Muscle layer of duodenum (tissue), 2 donors: Measurements from ENCODE around the gene GFI1.
"Not testable (repeated sequence)": the region's sequence is repeated elsewhere in the genome, so short reads cannot be mapped to it uniquely, and the experiment has no call there.

Experiments used
- H3K27ac ChIP-seq: one replicate; pipeline ENCODE4 v1.7.0; 2013; ENCODE audit warnings: mild to moderate bottlenecking, low read length
- H3K27me3 ChIP-seq: one replicate; pipeline ENCODE4 v1.7.0; 2013; ENCODE audit warnings: low read depth, mild to moderate bottlenecking, control low read depth, low read length
- H3K36me3 ChIP-seq, 2 donors: one replicate each; pipeline ENCODE4 v1.7.0; 2013; ENCODE audit warnings: low read length in 2 of 2, control low read depth in 1 of 2, mild to moderate bottlenecking in 1 of 2; ENCODE audit not compliant: insufficient read depth in 2 of 2, control insufficient read depth in 1 of 2
- H3K4me1 ChIP-seq, 2 donors: one replicate each; pipeline ENCODE4 v1.7.0; 2013; ENCODE audit warnings: low read length in 2 of 2, mild to moderate bottlenecking in 2 of 2, control low read depth in 1 of 2, moderate library complexity in 1 of 2; ENCODE audit not compliant: insufficient read depth in 2 of 2, control insufficient read depth in 1 of 2
- H3K4me3 ChIP-seq, 2 donors: one replicate each; pipeline ENCODE4 v1.7.0; 2013; ENCODE audit warnings: low read length in 2 of 2, low read depth in 1 of 2, mild to moderate bottlenecking in 1 of 2
- H3K9me3 ChIP-seq, 2 donors: one replicate each; pipeline ENCODE4 v1.7.0; 2013; ENCODE audit warnings: low read length in 2 of 2, control low read depth in 1 of 2, mild to moderate bottlenecking in 1 of 2; ENCODE audit not compliant: control insufficient read depth in 1 of 2
- donor health status: healthy.

Gene GFI1

DNA sequence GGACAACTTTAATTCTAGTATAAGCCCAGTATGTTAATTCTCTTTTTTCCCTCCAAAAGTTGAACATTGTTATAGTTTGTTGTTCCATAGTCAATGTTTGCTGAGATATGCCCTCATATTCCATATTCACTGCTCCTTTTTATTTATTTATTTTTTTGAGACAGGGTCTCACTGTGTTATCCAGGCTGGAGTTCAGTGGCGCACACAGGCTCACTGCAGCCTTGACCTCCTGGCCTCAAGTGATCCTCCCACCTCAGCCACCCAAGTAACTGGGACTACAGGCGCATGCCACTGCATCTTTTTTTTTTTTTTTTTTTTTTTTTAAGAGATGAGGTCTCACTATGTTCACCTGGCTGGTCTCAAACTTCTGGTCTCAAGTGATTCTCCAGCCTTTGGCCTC is 38.7 kb downstream of the GFI1 start:
- Histone ChIP-seq H3K27me3 (no peaks in the 10 kb centered on the region), H3K36me3 (no peaks in the 10 kb centered on the region), H3K9me3 (no peaks in the 10 kb centered on the region), H3K4me3 (no peak overlapping the region), H3K4me1 (no peaks in the 10 kb centered on the region), H3K27ac (no peak overlapping the region)

DNA sequence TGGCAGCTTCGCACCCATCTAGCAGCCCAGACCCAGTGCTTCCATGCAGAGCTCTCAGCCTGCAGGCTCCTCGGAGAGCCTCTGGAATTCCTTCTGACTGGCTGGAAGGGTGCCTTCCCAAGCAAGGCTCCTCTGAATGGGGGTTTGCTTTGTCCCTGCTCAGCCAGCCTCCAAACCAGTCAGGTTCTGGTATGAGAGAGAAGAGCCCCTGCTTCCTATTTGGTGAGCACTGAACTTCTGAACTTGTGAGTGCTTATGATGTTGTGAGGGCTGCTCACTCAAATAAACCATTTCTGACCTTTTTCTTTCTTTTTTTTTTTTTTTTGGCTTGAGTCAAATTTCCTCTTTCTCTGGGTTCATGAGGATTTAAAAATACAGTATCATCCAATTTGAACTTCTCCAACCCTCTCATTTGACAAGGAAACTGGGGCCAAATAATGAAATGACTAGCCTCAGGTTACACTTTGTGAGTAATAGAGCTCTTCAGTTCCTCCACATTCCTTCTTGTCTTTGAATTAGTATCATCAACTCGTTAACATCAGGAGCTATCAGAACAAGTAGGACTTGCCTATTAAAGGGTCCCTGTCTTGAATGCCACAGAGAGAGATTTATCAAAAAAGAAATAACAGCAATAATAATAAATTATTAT is 39.6 kb downstream of the GFI1 start:
- Histone ChIP-seq H3K27ac (no peak overlapping the region), H3K36me3 (no peaks in the 10 kb centered on the region), H3K9me3 (no peaks in the 10 kb centered on the region), H3K4me1 (no peaks in the 10 kb centered on the region), H3K27me3 (no peaks in the 10 kb centered on the region), H3K4me3 (no peak overlapping the region)

DNA sequence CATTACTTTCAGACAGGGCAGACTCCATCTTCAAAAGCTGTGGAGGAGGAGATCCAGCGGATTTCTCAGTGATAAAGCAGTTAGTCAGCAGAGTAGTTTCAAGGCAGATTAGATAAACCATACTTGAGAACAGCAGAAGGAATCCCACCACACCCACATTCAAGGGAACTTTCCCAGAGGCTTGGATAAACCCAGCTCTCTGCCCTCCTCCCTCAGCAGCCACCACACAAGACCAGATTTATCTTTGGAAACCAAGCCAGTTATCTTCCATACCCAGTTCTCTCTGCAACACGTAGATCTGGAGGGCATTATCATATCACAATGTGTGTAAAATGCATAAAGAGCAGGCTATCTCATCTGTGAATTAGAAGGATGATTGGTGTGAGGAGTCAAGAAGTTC is 40.2 kb downstream of the GFI1 start:
- Histone ChIP-seq H3K4me1 (no peaks in the 10 kb centered on the region), H3K4me3 (no peak overlapping the region), H3K27me3 (no peaks in the 10 kb centered on the region)

DNA sequence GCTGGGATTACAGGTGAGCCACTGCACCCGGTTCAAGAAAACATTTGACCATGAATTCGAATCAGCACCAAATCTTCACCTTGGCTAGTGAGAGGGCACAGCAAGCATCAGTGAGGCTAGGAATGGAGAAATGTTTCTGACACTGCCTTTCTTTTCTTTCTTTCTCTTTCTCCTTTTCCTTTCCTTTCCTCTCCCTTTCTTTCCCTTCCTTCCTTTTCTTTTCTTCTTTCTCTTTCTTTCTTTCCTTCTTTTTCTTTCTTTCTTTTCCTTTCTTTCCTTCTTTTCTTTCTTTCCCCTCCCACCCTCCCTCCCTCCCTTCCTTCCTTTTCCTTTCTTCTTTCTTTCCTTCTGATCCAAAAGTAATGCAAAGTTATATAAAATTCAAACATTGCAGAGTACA is 40.9 kb downstream of the GFI1 start:
- Histone ChIP-seq H3K27me3 (no peaks in the 10 kb centered on the region), H3K36me3 (no peaks in the 10 kb centered on the region), H3K27ac (no peak overlapping the region), H3K4me1 (no peaks in the 10 kb centered on the region), H3K9me3 (peaks cover 0 to 2% of the 10 kb centered on the region in 2 donors), H3K4me3 (no peak overlapping the region)

More for the DNA sequence above, 40.2 kb downstream of the GFI1 start:
- Histone ChIP-seq H3K36me3 (no peaks in the 10 kb centered on the region), H3K27ac (no peak overlapping the region), H3K9me3 (peaks cover 0 to 1% of the 10 kb centered on the region in 2 donors)

DNA sequence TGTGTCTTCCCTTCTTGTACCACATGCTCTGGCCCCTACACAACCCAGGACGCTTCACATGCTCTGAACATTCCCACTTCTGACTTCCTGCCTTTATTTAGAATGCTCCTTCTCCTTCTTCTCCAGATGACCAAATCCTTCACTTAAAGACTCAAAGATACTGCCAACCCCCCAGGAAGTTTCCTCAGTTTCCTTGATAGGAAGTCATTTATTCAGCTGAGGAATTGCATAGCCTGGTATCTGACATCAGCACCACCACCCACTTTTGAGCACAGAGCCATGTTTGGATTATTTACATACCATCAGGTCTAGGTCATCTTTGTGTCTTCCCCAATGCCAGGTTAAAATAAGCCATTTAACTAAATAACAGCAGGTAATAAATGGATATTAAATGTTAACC is 42.4 kb downstream of the GFI1 start:
- Histone ChIP-seq H3K27me3 (no peaks in the 10 kb centered on the region), H3K9me3 (peaks cover 0 to 2% of the 10 kb centered on the region in 2 donors), H3K27ac (no peak overlapping the region), H3K4me3 (no peak overlapping the region), H3K36me3 (no peaks in the 10 kb centered on the region), H3K4me1 (no peaks in the 10 kb centered on the region)

DNA sequence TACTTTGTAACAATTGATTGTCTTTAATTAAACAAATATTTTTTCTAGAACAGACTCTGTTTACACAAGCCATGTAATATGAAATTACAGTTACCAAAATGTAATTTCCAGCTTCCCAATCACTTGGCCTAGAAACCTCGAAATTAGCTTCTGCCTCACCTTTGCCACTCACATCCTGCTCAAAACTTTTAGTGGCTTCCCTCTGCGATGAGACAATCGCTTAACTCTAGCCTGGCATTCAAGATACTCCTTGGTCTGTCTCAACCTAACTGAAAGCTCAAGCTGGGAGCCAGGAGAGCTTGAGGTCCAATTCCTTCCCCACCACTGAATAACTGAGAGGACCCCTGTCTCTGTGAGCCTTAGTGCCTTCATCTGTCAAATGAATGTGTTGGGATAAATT is 42.8 kb downstream of the GFI1 start:
- Histone ChIP-seq H3K27ac (no peak overlapping the region), H3K36me3 (no peaks in the 10 kb centered on the region)

DNA sequence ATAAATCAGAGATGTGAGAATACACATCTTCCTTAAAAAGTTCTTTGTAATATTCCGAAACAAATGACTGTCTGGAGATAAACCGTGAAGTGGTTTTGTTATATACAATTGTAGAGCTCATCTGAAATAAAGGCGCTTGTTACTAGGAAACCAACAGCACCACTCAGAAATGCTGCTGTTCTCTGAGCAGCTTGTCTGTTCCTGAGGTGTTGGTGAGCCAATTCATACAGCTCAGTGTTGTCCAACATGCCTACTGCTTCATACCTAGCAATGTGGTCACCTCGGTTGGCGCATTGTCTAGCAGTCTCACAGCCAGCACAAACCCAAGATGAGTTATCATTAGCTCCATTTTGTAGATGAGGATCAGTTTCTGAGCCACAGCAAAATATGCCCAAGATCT is 44.4 kb downstream of the GFI1 start:
- H3K4me1 ChIP-seq, result no peaks in the 10 kb centered on the region
- no peak overlapping the region for H3K27ac ChIP-seq
- H3K4me3 ChIP-seq, result peak overlapping the region; percentile 10 to 50
- H3K27me3 ChIP-seq, result no peaks in the 10 kb centered on the region
- no peaks in the 10 kb centered on the region for H3K36me3 ChIP-seq
- H3K9me3 ChIP-seq, result peaks cover 0 to 2% of the 10 kb centered on the region in 2 donors

More for the DNA sequence above, 42.8 kb downstream of the GFI1 start:
- H3K4me1 ChIP-seq, result no peaks in the 10 kb centered on the region
- no peaks in the 10 kb centered on the region for H3K27me3 ChIP-seq
- H3K4me3 ChIP-seq, result no peak overlapping the region
- peaks cover 0 to 2% of the 10 kb centered on the region in 2 donors for H3K9me3 ChIP-seq

DNA sequence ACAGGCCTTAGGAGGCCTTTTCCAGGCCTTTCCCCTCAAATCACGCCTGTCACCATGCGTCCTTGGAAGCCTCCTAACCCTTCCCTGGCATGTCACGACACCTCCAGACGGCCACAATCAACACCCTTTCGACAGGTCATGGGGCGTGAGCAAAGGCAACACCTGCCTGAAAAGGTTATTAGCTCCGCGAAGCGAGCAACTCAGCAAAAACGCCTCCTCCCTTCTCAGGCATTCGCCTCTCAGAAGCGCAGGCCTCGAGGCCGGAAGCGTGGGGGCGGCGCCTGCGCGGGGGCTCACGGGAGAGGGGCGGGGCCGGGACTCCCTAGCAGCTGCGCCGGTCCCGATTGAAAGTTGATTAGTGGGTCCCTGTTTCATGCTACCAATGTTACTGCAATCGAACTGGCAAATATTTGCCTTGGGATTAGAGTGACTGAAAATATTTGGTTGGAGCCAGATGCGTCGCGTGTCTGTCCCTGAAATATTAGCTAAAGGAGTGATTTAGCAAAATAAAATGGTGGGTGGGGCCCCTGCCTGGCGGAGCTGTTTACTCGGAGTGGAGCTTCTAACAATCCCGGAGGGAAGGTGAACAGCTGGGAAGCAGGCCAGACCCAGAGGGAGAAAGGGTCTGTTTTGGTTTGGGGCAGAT is 44.9 kb downstream of the GFI1 start:
- H3K27me3 ChIP-seq, result no peaks in the 10 kb centered on the region
- peak overlapping the region; percentile 10 to 50 for H3K4me3 ChIP-seq
- H3K27ac ChIP-seq, result no peak overlapping the region

DNA sequence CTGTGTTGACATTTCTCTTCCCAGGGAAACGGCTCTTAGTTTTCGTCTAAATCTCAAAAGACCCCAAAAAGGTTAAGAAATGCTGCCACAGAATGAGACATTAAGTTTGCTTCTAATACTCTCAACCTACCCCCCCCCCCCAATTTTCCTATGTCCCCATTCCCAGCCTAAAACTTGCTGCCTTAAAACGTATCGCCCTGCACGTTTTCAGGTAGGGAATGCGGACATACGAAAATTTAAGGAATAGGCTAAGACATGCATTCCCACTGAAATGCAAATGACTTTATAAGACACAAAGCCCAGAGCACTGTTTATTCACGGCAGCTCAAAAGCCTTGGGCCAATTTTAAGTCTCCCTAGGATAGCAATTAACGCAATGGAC is 45.4 kb downstream of the GFI1 start:
- Histone ChIP-seq H3K4me3 (peak overlapping the region; percentile 10 to 50), H3K9me3 (peaks cover 0 to 5% of the 10 kb centered on the region in 2 donors), H3K36me3 (no peaks in the 10 kb centered on the region), H3K4me1 (no peaks in the 10 kb centered on the region), H3K27ac (no peak overlapping the region), H3K27me3 (no peaks in the 10 kb centered on the region)

More for the DNA sequence above, 44.9 kb downstream of the GFI1 start:
- Histone ChIP-seq H3K9me3 (peaks cover 0 to 2% of the 10 kb centered on the region in 2 donors), H3K4me1 (no peaks in the 10 kb centered on the region), H3K36me3 (no peaks in the 10 kb centered on the region)

DNA sequence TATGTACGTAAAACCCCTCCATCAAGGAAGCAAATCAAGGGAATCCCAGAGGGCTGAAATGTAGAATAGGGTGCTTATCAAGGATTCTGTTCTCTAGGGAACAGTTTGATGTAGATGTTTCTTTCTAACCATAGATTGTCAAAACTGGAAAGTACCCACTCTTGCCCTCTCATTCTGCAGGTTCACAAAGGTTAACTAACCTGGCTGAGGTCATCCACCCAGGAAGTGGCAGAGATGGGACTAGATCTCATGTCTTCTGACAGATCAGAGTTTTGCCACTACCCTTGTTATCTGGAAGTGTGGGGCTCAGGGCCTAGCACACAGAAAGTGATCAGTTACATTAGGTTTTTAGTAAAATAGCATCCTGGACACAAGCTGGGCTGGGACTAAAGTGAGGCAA is 47.4 kb downstream of the GFI1 start:
- Histone ChIP-seq H3K4me1 (no peaks in the 10 kb centered on the region), H3K27me3 (no peaks in the 10 kb centered on the region), H3K4me3 (no peak overlapping the region), H3K36me3 (no peaks in the 10 kb centered on the region), H3K9me3 (peaks cover 0 to 5% of the 10 kb centered on the region in 2 donors), H3K27ac (no peak overlapping the region)

DNA sequence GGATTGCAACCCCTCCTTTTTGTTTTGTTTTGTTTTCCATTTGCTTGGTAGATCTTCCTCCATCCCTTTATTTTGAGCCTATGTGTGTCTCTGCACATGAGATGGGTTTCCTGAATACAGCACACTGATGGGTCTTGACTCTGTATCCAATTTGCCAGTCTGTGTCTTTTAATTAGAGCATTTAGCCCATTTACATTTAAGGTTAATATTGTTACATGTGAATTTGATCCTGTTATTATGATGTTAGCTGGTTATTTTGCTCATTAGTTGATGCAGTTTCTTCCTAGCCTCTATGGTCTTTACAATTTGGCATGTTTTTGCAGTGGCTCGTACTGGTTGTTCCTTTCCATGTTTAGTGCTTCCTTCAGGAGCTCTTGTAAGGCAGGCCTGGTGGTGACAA is 52.2 kb downstream of the GFI1 start:
- H3K27me3 ChIP-seq, result not testable (repeated sequence)

DNA sequence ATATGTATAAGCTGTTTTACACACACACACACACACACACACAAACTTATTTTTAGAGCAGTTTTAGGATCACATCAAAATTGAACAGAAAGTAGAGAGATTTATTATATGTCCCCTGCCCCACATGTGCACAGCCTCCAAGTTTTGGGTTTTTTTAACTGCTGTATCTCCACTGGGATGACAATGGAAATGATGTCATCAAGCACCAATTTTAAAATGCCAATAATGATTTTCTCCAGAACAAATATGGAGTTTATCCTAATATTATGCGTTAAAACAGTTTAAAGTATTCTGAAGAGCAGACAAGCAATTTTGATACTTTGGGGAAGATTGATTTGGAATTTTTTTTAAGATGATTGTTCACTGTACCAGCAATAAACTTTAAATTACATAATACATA is 56.7 kb downstream of the GFI1 start:
- Histone ChIP-seq H3K36me3 (no peaks in the 10 kb centered on the region), H3K27me3 (no peaks in the 10 kb centered on the region), H3K9me3 (no peaks in the 10 kb centered on the region), H3K4me1 (no peaks in the 10 kb centered on the region), H3K27ac (no peak overlapping the region), H3K4me3 (no peak overlapping the region)

More for the DNA sequence above, 52.2 kb downstream of the GFI1 start:
- H3K27ac ChIP-seq, H3K9me3 ChIP-seq, H3K36me3 ChIP-seq, H3K4me1 ChIP-seq, H3K4me3 ChIP-seq: not testable (repeated sequence)
